ENCODE data around the gene CLIP3.

DNA sequence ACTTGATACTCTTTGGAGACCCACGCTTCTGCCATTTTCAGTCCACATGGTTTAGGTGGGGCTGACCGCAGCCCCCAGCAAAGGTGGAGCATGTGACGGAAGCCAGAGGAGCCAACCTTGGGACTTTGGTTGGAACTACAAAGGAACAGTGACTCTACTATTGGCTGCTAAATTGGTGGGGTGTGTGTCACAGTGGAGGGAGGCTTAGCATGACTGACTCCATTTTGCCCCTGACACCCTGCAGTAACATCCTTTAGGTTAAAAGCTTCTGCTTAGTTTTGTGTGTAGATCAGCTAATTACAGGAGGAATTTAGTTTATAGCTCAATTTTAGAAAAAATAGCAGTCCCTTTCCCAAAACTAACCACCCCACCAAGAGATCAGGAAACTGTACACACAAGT, 31.1 kb downstream of the CLIP3 start:
- TF ChIP-seq JUNB (IDR thresholded peaks at IDR 0.05; ENCODE audit: unreplicated experiment) (no peak), EZH2 (IDR thresholded peaks at IDR 0.05; ENCODE audit: low read depth, unreplicated experiment) (no peak), POLR2AphosphoS5 (IDR thresholded peaks at IDR 0.05; ENCODE audit: low read depth) (no peak), CREB1 (CRISPR knock-in tag; IDR thresholded peaks at IDR 0.05; ENCODE audit: low read depth) (no peak)
- TF ChIP-seq, protein P1, sequence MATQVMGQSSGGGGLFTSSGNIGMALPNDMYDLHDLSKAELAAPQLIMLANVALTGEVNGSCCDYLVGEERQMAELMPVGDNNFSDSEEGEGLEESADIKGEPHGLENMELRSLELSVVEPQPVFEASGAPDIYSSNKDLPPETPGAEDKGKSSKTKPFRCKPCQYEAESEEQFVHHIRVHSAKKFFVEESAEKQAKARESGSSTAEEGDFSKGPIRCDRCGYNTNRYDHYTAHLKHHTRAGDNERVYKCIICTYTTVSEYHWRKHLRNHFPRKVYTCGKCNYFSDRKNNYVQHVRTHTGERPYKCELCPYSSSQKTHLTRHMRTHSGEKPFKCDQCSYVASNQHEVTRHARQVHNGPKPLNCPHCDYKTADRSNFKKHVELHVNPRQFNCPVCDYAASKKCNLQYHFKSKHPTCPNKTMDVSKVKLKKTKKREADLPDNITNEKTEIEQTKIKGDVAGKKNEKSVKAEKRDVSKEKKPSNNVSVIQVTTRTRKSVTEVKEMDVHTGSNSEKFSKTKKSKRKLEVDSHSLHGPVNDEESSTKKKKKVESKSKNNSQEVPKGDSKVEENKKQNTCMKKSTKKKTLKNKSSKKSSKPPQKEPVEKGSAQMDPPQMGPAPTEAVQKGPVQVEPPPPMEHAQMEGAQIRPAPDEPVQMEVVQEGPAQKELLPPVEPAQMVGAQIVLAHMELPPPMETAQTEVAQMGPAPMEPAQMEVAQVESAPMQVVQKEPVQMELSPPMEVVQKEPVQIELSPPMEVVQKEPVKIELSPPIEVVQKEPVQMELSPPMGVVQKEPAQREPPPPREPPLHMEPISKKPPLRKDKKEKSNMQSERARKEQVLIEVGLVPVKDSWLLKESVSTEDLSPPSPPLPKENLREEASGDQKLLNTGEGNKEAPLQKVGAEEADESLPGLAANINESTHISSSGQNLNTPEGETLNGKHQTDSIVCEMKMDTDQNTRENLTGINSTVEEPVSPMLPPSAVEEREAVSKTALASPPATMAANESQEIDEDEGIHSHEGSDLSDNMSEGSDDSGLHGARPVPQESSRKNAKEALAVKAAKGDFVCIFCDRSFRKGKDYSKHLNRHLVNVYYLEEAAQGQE (IDR thresholded peaks at IDR 0.05; ENCODE audit: unreplicated experiment): no peak
- TF ChIP-seq, protein P2, sequence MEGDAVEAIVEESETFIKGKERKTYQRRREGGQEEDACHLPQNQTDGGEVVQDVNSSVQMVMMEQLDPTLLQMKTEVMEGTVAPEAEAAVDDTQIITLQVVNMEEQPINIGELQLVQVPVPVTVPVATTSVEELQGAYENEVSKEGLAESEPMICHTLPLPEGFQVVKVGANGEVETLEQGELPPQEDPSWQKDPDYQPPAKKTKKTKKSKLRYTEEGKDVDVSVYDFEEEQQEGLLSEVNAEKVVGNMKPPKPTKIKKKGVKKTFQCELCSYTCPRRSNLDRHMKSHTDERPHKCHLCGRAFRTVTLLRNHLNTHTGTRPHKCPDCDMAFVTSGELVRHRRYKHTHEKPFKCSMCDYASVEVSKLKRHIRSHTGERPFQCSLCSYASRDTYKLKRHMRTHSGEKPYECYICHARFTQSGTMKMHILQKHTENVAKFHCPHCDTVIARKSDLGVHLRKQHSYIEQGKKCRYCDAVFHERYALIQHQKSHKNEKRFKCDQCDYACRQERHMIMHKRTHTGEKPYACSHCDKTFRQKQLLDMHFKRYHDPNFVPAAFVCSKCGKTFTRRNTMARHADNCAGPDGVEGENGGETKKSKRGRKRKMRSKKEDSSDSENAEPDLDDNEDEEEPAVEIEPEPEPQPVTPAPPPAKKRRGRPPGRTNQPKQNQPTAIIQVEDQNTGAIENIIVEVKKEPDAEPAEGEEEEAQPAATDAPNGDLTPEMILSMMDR (conservative IDR thresholded peaks at IDR 0.05; ENCODE audit: low read depth in 2 of 2): no peak
